DOHH2 (cell line): Measurements from ENCODE around the gene GRID2.

Experiments
- CTCF ChIP-seq: fragments of 200-600 bp; sonication (generic); IDR thresholded peaks from one replicate; pipeline ENCODE4 v1.5.1; 2014; ENCODE audit warnings: antibody characterized with exemption, mild to moderate bottlenecking, low read depth, low read length; ENCODE audit not compliant: poor library complexity, severe bottlenecking
- EZH2phosphoT487 ChIP-seq: fragments of 200-600 bp; sonication (generic); IDR thresholded peaks from 2 replicates; pipeline ENCODE4 v1.6.1; 2017; ENCODE audit warnings: borderline replicate concordance, mild to moderate bottlenecking, antibody characterized with exemption, low read length, moderate library complexity, mixed read lengths

GRCh38 chr4:93216646-93217045, 912.9 kb downstream of the GRID2 start:
- TF ChIP-seq CTCF (no peak), EZH2phosphoT487 (no peak)
